ENCODE data around the gene RBM19. TPM values are rescaled to one million over a fixed set of nuclear protein-coding genes. Genes with fewer than 3 reads are reported as not detected.

The RBM19 gene
- total and polyA plus RNA-seq, 2 donors (not counting 1 experiment from before 2014, with no cell fraction given): 10.5 to 16.5 TPM

DNA sequence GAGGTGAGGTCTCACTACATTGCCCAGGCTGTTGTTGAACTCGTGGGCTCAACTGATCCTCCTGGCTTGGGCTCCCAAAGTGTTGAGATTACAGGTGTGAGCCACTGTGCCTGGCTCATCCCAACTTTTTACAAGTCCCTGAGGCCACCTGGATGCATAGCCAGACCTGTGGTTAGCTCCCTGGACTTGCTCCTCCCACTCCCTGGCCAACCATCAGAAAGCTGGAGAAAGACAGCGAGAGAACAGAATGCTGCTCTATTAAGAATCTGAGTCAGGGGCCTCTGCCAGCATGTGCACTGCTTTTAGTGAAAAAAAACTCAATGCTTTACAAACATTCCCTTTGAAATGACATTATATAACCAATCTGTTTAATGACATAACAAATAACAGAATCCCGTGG, 78.2 kb downstream of the RBM19 start:
- H3K4me2 ChIP-seq (ENCODE audit: extremely low read depth, insufficient read depth, low read length): no peak overlapping the region
- no peaks in the 10 kb centered on the region for H3K9me3 ChIP-seq (ENCODE audit: control insufficient read depth, insufficient read depth, low read depth, low read length)
- no peaks in the 10 kb centered on the region for H3K36me3 ChIP-seq (ENCODE audit: control insufficient read depth, insufficient read depth, low read length)
- DNase-seq (ENCODE audit: low read depth in 2 of 2): peak in 1 of 2 donors; percentile 33
- H3K79me2 ChIP-seq (ENCODE audit: control insufficient read depth, insufficient read depth, low read length): no peaks in the 10 kb centered on the region
- H3K4me3 ChIP-seq (replicated peaks in 1 of 4; ENCODE audit: control extremely low read depth in 1 of 4, insufficient read depth in 1 of 4, low read depth in 3 of 4, low read length in 4 of 4): no peak overlapping the region
- no peaks in the 10 kb centered on the region for H3K4me1 ChIP-seq (ENCODE audit: control insufficient read depth, extremely low read depth, insufficient read depth, low read length)
- H4K20me1 ChIP-seq (ENCODE audit: control insufficient read depth, extremely low read depth, insufficient read depth, low read length): no peaks in the 10 kb centered on the region
- no peaks in the 10 kb centered on the region for H3K27me3 ChIP-seq (ENCODE audit: control insufficient read depth, insufficient read depth, low read length)
- no peak overlapping the region for H3K27ac ChIP-seq (ENCODE audit: insufficient read depth, low read length)
- TF ChIP-seq, protein P1, sequence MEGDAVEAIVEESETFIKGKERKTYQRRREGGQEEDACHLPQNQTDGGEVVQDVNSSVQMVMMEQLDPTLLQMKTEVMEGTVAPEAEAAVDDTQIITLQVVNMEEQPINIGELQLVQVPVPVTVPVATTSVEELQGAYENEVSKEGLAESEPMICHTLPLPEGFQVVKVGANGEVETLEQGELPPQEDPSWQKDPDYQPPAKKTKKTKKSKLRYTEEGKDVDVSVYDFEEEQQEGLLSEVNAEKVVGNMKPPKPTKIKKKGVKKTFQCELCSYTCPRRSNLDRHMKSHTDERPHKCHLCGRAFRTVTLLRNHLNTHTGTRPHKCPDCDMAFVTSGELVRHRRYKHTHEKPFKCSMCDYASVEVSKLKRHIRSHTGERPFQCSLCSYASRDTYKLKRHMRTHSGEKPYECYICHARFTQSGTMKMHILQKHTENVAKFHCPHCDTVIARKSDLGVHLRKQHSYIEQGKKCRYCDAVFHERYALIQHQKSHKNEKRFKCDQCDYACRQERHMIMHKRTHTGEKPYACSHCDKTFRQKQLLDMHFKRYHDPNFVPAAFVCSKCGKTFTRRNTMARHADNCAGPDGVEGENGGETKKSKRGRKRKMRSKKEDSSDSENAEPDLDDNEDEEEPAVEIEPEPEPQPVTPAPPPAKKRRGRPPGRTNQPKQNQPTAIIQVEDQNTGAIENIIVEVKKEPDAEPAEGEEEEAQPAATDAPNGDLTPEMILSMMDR (conservative IDR thresholded peaks at IDR 0.05 in 1 of 2, IDR thresholded peaks at IDR 0.05 in 1 of 2; ENCODE audit: low read depth in 1 of 2, low read length in 2 of 2): no peak
- TF ChIP-seq EZH2 (IDR thresholded peaks at IDR 0.05; ENCODE audit: low read length, missing control alignments): no peak
- H3K9ac ChIP-seq (ENCODE audit: insufficient read depth, low read length): no peak overlapping the region
- no peak overlapping the region for H2AFZ ChIP-seq (ENCODE audit: low read length)

DNA sequence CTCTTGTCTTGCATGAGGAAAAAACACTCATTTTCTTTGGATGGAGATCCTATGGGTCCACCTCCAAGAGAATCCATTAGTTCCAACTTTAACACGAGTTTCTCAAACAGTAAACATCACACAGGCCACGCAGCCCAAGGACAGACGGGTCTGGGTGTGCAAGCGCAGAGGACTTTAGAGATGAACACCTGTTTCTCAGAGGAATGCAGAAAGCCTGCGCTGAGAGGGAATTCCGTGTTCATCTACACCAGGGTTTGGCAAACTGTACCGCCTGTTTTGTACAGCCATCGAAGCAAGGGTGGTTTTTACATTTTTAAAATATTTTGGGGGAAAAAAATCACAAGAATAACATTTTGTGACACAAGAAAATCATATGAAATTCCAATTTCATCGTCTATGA, 79.4 kb downstream of the RBM19 start:
- Histone ChIP-seq H3K9me3 (ENCODE audit: control insufficient read depth, insufficient read depth, low read depth, low read length) (no peaks in the 10 kb centered on the region), H3K4me3 (replicated peaks in 1 of 4; ENCODE audit: control extremely low read depth in 1 of 4, insufficient read depth in 1 of 4, low read depth in 3 of 4, low read length in 4 of 4) (no peak overlapping the region), H3K27me3 (ENCODE audit: control insufficient read depth, insufficient read depth, low read length) (no peaks in the 10 kb centered on the region), H3K4me2 (ENCODE audit: extremely low read depth, insufficient read depth, low read length) (no peak overlapping the region), H3K9ac (ENCODE audit: insufficient read depth, low read length) (no peak overlapping the region), H3K36me3 (ENCODE audit: control insufficient read depth, insufficient read depth, low read length) (no peaks in the 10 kb centered on the region), H3K4me1 (ENCODE audit: control insufficient read depth, extremely low read depth, insufficient read depth, low read length) (no peaks in the 10 kb centered on the region), H3K79me2 (ENCODE audit: control insufficient read depth, insufficient read depth, low read length) (no peaks in the 10 kb centered on the region), H2AFZ (ENCODE audit: low read length) (no peak overlapping the region), H3K27ac (ENCODE audit: insufficient read depth, low read length) (no peak overlapping the region), H4K20me1 (ENCODE audit: control insufficient read depth, extremely low read depth, insufficient read depth, low read length) (no peaks in the 10 kb centered on the region)
- no peak for DNase-seq (ENCODE audit: low read depth in 2 of 2)
- TF ChIP-seq, protein P1 (conservative IDR thresholded peaks at IDR 0.05 in 1 of 2, IDR thresholded peaks at IDR 0.05 in 1 of 2; ENCODE audit: low read depth in 1 of 2, low read length in 2 of 2): no peak

DNA sequence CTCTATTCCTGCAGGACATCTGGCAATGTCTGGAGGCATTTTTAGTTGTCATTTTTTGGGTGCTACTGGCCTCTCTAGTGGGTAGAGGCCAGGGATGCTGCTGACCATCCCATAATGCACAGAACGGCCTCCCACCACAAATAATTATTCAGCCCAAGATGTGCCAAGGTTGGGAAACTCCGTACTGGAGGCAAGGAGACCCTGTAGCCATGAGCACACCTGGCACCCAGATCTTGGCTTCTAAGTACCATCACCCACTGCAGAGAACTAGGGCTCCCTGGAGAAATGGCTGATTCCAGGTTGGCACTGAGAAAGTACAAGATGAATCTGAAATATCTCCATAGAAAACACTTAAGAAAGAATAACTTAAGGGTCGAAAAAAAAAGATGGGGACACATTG, 81.7 kb downstream of the RBM19 start:
- no peak for TF ChIP-seq EZH2 (IDR thresholded peaks at IDR 0.05; ENCODE audit: low read length, missing control alignments)
- TF ChIP-seq, protein P1 (conservative IDR thresholded peaks at IDR 0.05 in 1 of 2, IDR thresholded peaks at IDR 0.05 in 1 of 2; ENCODE audit: low read depth in 1 of 2, low read length in 2 of 2): no peak
- H3K9me3 ChIP-seq (ENCODE audit: control insufficient read depth, insufficient read depth, low read depth, low read length): no peaks in the 10 kb centered on the region
- H3K27ac ChIP-seq (ENCODE audit: insufficient read depth, low read length): no peak overlapping the region
- no peak for DNase-seq (ENCODE audit: low read depth in 2 of 2)
- no peaks in the 10 kb centered on the region for H3K4me1 ChIP-seq (ENCODE audit: control insufficient read depth, extremely low read depth, insufficient read depth, low read length)
- no peak overlapping the region for H3K4me3 ChIP-seq (replicated peaks in 1 of 4; ENCODE audit: control extremely low read depth in 1 of 4, insufficient read depth in 1 of 4, low read depth in 3 of 4, low read length in 4 of 4)
- H3K79me2 ChIP-seq (ENCODE audit: control insufficient read depth, insufficient read depth, low read length): no peaks in the 10 kb centered on the region
- no peaks in the 10 kb centered on the region for H3K36me3 ChIP-seq (ENCODE audit: control insufficient read depth, insufficient read depth, low read length)
- H3K4me2 ChIP-seq (ENCODE audit: extremely low read depth, insufficient read depth, low read length): no peak overlapping the region
- H2AFZ ChIP-seq (ENCODE audit: low read length): no peak overlapping the region
- H3K27me3 ChIP-seq (ENCODE audit: control insufficient read depth, insufficient read depth, low read length): no peaks in the 10 kb centered on the region
- H3K9ac ChIP-seq (ENCODE audit: insufficient read depth, low read length): no peak overlapping the region
- no peaks in the 10 kb centered on the region for H4K20me1 ChIP-seq (ENCODE audit: control insufficient read depth, extremely low read depth, insufficient read depth, low read length)
